ENCODE results near the gene BIN2. TPM values are rescaled to one million over a fixed set of nuclear protein-coding genes. Genes with fewer than 3 reads are reported as not detected.

BIN2 gene
- total and polyA plus RNA-seq, 2 experiments from 2014 or later, result not detected

DNA sequence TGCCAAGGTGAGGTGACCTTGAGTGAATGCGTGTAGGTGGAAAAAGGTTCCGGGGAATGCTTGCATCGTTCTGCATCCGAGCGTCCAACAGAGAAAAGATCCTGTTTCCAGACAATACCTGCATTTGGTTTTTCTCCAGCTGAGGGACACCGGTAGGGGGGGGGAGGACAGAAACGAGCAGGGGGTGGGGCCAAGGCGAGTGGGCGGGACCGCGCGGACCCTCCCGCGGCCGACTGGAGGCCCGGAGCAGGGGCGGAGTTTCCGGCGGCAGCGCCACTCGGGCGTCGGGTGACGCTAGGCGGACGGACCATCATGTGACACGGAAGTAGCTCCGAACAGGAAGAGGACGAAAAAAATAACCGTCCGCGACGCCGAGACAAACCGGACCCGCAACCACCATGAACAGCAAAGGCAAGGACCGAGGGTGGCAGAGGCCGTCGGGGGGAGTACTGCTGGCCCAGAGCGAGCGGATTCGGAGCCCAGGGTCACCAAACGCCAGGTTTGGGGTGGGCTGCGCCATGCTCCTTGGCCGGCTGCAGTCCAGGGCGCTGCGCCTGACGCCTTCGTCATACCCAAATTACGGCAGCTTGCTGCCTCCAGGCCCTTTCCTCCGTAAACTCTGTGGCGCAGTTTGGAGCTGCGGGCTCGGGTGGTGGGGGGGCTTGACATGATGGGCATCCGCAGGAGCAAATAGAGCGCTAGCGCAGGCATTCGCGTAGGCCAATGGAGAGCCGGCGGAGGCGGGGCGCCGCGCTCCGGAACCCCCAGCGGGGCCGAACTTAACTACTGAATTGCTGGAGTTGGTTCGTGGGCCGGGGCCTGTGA is 85.3 kb downstream of the BIN2 start, which contains the start of gene DAZAP2:
Gene DAZAP2 (plus strand): TSS at position 317 of the 825 bp plus-strand sequence. CDS start 82 bp downstream, at position 399.
- Histone ChIP-seq H3K27ac (peak within 1 kb of the TSS; percentile 100), H3K4me3 (peak within 1 kb of the TSS; percentile 98), H3K36me3 (ENCODE audit: low read depth) (peaks cover 30% of the 10 kb centered on the region), H3K9ac (peak within 1 kb of the TSS; percentile 100), H3K4me2 (ENCODE audit: unreplicated experiment) (peak within 1 kb of the TSS; percentile 86), H4K20me1 (ENCODE audit: insufficient read depth) (no peaks in the 10 kb centered on the region), H3K9me3 (ENCODE audit: low read depth) (no peaks in the 10 kb centered on the region), H3K4me1 (ENCODE audit: insufficient read depth) (peaks cover 19% of the 10 kb centered on the region), H3K79me2 (ENCODE audit: insufficient read depth) (peaks cover 44% of the 10 kb centered on the region), H3K9me2 (ENCODE audit: insufficient read depth) (no peaks in the 10 kb centered on the region), H3K27me3 (replicated peaks; ENCODE audit: insufficient read depth) (no peaks in the 10 kb centered on the region), H2AFZ (peak within 1 kb of the TSS; percentile 92), H3F3A (ENCODE audit: insufficient read depth) (peaks cover 21% of the 10 kb centered on the region; the same call in 1 of the 2 replicates)
- in situ Hi-C loops (cut with MboI), result no loop called here
- DNase-seq, result peak; percentile 97
- 0 to 1% methylated on average over 54 to 70 of the region's 70 CpGs for WGBS, 2 experiments (ENCODE audit: low coverage in 1 of 2, low lambda C conversion rate in 2 of 2, missing lambda C conversion rate in 2 of 2)
- TF ChIP-seq EZH2 (IDR thresholded peaks at IDR 0.05; ENCODE audit: insufficient read depth, poor library complexity, severe bottlenecking) (no peak), EZH2phosphoT487 (IDR thresholded peaks at IDR 0.05; ENCODE audit: insufficient read depth, low read depth) (no peak)

GRCh38 chr12:51238037-51238509 is 85.9 kb downstream of the BIN2 start:
- peaks cover 19% of the 10 kb centered on the region for H3K4me1 ChIP-seq (ENCODE audit: insufficient read depth)
- peak overlapping the region; percentile 92 for H2AFZ ChIP-seq
- TF ChIP-seq EZH2 (IDR thresholded peaks at IDR 0.05; ENCODE audit: insufficient read depth, poor library complexity, severe bottlenecking), result no peak
- TF ChIP-seq EZH2phosphoT487 (IDR thresholded peaks at IDR 0.05; ENCODE audit: insufficient read depth, low read depth), result no peak
- peak overlapping the region; percentile 86 for H3K4me2 ChIP-seq (ENCODE audit: unreplicated experiment)
- peaks cover 24% of the 10 kb centered on the region for H3K36me3 ChIP-seq (ENCODE audit: low read depth)
- no peaks in the 10 kb centered on the region for H3K9me2 ChIP-seq (ENCODE audit: insufficient read depth)
- H3F3A ChIP-seq (ENCODE audit: insufficient read depth), result peaks cover 15% of the 10 kb centered on the region; the same call in 1 of the 2 replicates
- H3K27me3 ChIP-seq (replicated peaks; ENCODE audit: insufficient read depth), result no peaks in the 10 kb centered on the region
- peak; percentile 31 for DNase-seq
- H3K9me3 ChIP-seq (ENCODE audit: low read depth), result no peaks in the 10 kb centered on the region
- 13 to 15% methylated on average over 10 of the region's 10 CpGs for WGBS, 2 experiments (ENCODE audit: low coverage in 1 of 2, low lambda C conversion rate in 2 of 2, missing lambda C conversion rate in 2 of 2)
- in situ Hi-C loops (cut with MboI), result no loop called here
- peak overlapping the region; percentile 100 for H3K27ac ChIP-seq
- peaks cover 38% of the 10 kb centered on the region for H3K79me2 ChIP-seq (ENCODE audit: insufficient read depth)
- no peaks in the 10 kb centered on the region for H4K20me1 ChIP-seq (ENCODE audit: insufficient read depth)
- H3K4me3 ChIP-seq, result peak overlapping the region; percentile 98
- peak overlapping the region; percentile 100 for H3K9ac ChIP-seq

GRCh38 chr12:51234530-51234929 is 89.4 kb downstream of the BIN2 start:
- no peak overlapping the region for H3K9ac ChIP-seq
- peaks cover 4% of the 10 kb centered on the region for H3K4me1 ChIP-seq (ENCODE audit: insufficient read depth)
- no peak for DNase-seq
- H3K36me3 ChIP-seq (ENCODE audit: low read depth), result no peaks in the 10 kb centered on the region
- H3K79me2 ChIP-seq (ENCODE audit: insufficient read depth), result peaks cover 4% of the 10 kb centered on the region
- no peaks in the 10 kb centered on the region for H3F3A ChIP-seq (ENCODE audit: insufficient read depth)
- no peak overlapping the region for H3K27ac ChIP-seq
- H3K4me3 ChIP-seq, result no peak overlapping the region
- TF ChIP-seq EZH2phosphoT487 (IDR thresholded peaks at IDR 0.05; ENCODE audit: insufficient read depth, low read depth) (no peak), EZH2 (IDR thresholded peaks at IDR 0.05; ENCODE audit: insufficient read depth, poor library complexity, severe bottlenecking) (no peak)
- no peaks in the 10 kb centered on the region for H3K9me3 ChIP-seq (ENCODE audit: low read depth)
- no peaks in the 10 kb centered on the region for H3K27me3 ChIP-seq (replicated peaks; ENCODE audit: insufficient read depth)
- H2AFZ ChIP-seq, result no peak overlapping the region
- H4K20me1 ChIP-seq (ENCODE audit: insufficient read depth), result no peaks in the 10 kb centered on the region
- H3K4me2 ChIP-seq (ENCODE audit: unreplicated experiment), result no peak overlapping the region
- WGBS, 2 experiments (ENCODE audit: low coverage in 1 of 2, low lambda C conversion rate in 2 of 2, missing lambda C conversion rate in 2 of 2), result 74 to 80% methylated on average over 5 of the region's 5 CpGs
- in situ Hi-C loops (cut with MboI), result no loop called here
- no peaks in the 10 kb centered on the region for H3K9me2 ChIP-seq (ENCODE audit: insufficient read depth)

DNA sequence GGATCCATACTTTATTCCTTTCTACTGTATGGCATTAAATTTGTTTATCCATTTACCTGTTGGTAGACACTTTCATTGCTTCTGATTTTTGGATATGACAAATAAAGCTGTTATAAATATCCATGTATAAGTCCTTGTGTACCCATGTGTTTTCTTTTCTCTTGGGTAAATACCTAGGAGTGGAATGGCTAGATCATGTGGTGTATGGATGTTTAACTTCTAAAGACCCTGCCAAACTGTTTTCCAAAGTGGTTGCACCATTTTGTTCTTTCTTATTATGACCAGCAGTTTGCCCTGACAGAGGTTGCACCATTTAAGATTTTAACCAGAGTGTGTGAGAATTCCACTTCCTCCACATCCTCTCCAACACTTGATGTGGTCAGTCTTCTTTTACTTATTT is 91.3 kb downstream of the BIN2 start:
- Histone ChIP-seq H3K4me2 (ENCODE audit: unreplicated experiment) (no peak overlapping the region), H2AFZ (no peak overlapping the region), H3K27me3 (replicated peaks; ENCODE audit: insufficient read depth) (no peaks in the 10 kb centered on the region), H3K9ac (no peak overlapping the region), H3K4me3 (no peak overlapping the region), H3K36me3 (ENCODE audit: low read depth) (no peaks in the 10 kb centered on the region), H3K4me1 (ENCODE audit: insufficient read depth) (no peaks in the 10 kb centered on the region), H4K20me1 (ENCODE audit: insufficient read depth) (no peaks in the 10 kb centered on the region), H3K9me3 (ENCODE audit: low read depth) (no peaks in the 10 kb centered on the region), H3F3A (ENCODE audit: insufficient read depth) (no peaks in the 10 kb centered on the region), H3K79me2 (ENCODE audit: insufficient read depth) (no peaks in the 10 kb centered on the region), H3K27ac (no peak overlapping the region), H3K9me2 (ENCODE audit: insufficient read depth) (no peaks in the 10 kb centered on the region)
- in situ Hi-C loops (cut with MboI), result no loop called here
- no peak for DNase-seq
- TF ChIP-seq EZH2phosphoT487 (IDR thresholded peaks at IDR 0.05; ENCODE audit: insufficient read depth, low read depth), result no peak
- TF ChIP-seq EZH2 (IDR thresholded peaks at IDR 0.05; ENCODE audit: insufficient read depth, poor library complexity, severe bottlenecking), result no peak

Other genes with a start within 250 kb of the BIN2 start
- 21.4 and 22.0 TPM in 2 replicates for gene CSRNP2, start 240.6 kb downstream of the BIN2 start, total RNA-seq (2014; rRNA removed; shearing (Covaris generic))
- 13.7 and 15.1 TPM in 2 replicates for gene CSRNP2, start 240.6 kb downstream of the BIN2 start, polyA plus RNA-seq (2016; fragmentation: Nextera tagmentation; extraction: Ambion mirVana)
- gene TFCP2, start 151.0 kb downstream of the BIN2 start, total RNA-seq (2014; rRNA removed; shearing (Covaris generic)), result 9.0 and 20.2 TPM in 2 replicates
- gene TFCP2, start 151.0 kb downstream of the BIN2 start, polyA plus RNA-seq (2016; fragmentation: Nextera tagmentation; extraction: Ambion mirVana), result 10.8 and 12.4 TPM in 2 replicates
- gene POU6F1, start 106.1 kb downstream of the BIN2 start, total RNA-seq (2014; rRNA removed; shearing (Covaris generic)), result 1.0 and 3.0 TPM in 2 replicates
- gene POU6F1, start 106.1 kb downstream of the BIN2 start, polyA plus RNA-seq (2016; fragmentation: Nextera tagmentation; extraction: Ambion mirVana), result 1.8 and 2.4 TPM in 2 replicates
- 145 and 150 TPM in 2 replicates for gene DAZAP2, start 85.3 kb downstream of the BIN2 start, total RNA-seq (2014; rRNA removed; shearing (Covaris generic))
- 216 and 228 TPM in 2 replicates for gene DAZAP2, start 85.3 kb downstream of the BIN2 start, polyA plus RNA-seq (2016; fragmentation: Nextera tagmentation; extraction: Ambion mirVana)
- 18.2 and 18.8 TPM in 2 replicates for gene SMAGP, start 53.8 kb downstream of the BIN2 start, total RNA-seq (2014; rRNA removed; shearing (Covaris generic))
- gene SMAGP, start 53.8 kb downstream of the BIN2 start, polyA plus RNA-seq (2016; fragmentation: Nextera tagmentation; extraction: Ambion mirVana), result 35.0 and 41.0 TPM in 2 replicates
- not detected in 2 replicates for gene CELA1, start 22.5 kb upstream of the BIN2 start, total RNA-seq (2014; rRNA removed; shearing (Covaris generic))
- gene CELA1, start 22.5 kb upstream of the BIN2 start, polyA plus RNA-seq (2016; fragmentation: Nextera tagmentation; extraction: Ambion mirVana), result not detected in 2 replicates
- gene GALNT6, start 67.2 kb upstream of the BIN2 start, total RNA-seq (2014; rRNA removed; shearing (Covaris generic)), result 9.4 and 22.4 TPM in 2 replicates
- 3.9 and 4.3 TPM in 2 replicates for gene GALNT6, start 67.2 kb upstream of the BIN2 start, polyA plus RNA-seq (2016; fragmentation: Nextera tagmentation; extraction: Ambion mirVana)
- 2.6 and 4.3 TPM in 2 replicates for gene SLC4A8, start 100.7 kb upstream of the BIN2 start, total RNA-seq (2014; rRNA removed; shearing (Covaris generic))
- gene SLC4A8, start 100.7 kb upstream of the BIN2 start, polyA plus RNA-seq (2016; fragmentation: Nextera tagmentation; extraction: Ambion mirVana), result 3.1 and 4.6 TPM in 2 replicates